Endothelial cell of umbilical vein (primary cell): ENCODE data around the gene SOHLH1. TPM values are rescaled to one million over a fixed set of nuclear protein-coding genes. Genes with fewer than 3 reads are reported as not detected.

Experiments used
- BruUV-seq: library from RNA; stranded (reverse); fragments of 400-500 nt; replicated peaks from 2 replicates; lab custom pipeline; 2021; lab: Mats Ljungman, UMichigan
- CTCF ChIA-PET: fragments of 300-600, 350-600 bp; sonication (Branson Sonifier 250); formaldehyde crosslinking; loops from one replicate; lab custom pipeline; 2021; ENCODE audit warnings: antibody characterized with exemption, inconsistent platforms; lab: Charles Lee
- POLR2A ChIA-PET: fragments of 300-600, 350-600 bp; sonication (Branson Sonifier 250); formaldehyde crosslinking; loops from one replicate; lab custom pipeline; 2021; ENCODE audit warnings: antibody characterized with exemption, inconsistent platforms; lab: Charles Lee
- DNase-seq: peaks from one replicate; pipeline ENCODE4 v3.0.0-alpha.2; 2011; ENCODE audit warnings: low read depth, low spot score
- FAIRE-seq: peaks from 2 replicates; lab custom pipeline; 2011; peaks lifted over from hg19 to GRCh38; lab: Jason Lieb, UNC
- H2AFZ ChIP-seq: 2 replicates; pipeline ENCODE4 v1.6.0; 2012; ENCODE audit warnings: low read depth, low read length, control low read depth, inconsistent platforms
- H3K27ac ChIP-seq: 2 replicates; pipeline ENCODE4 v1.5.1; 2011; ENCODE audit warnings: low read depth, mild to moderate bottlenecking, control low read depth, low read length, moderate library complexity; ENCODE audit not compliant: insufficient read depth
- H3K27me3 ChIP-seq, 2 experiments: 2 replicates each; pipeline versions ENCODE4 v1.6.0 to v1.6.1; 2011; ENCODE audit warnings: low read length in 2 of 2, mixed read lengths in 1 of 2; ENCODE audit not compliant: control insufficient read depth in 2 of 2, insufficient read depth in 2 of 2
- H3K36me3 ChIP-seq, 2 experiments: 2 replicates in 1 of 2; 3 replicates in 1 of 2; pipeline ENCODE4 v1.5.1; 2011; ENCODE audit warnings: low read length in 2 of 2, mild to moderate bottlenecking in 1 of 2, moderate library complexity in 1 of 2; ENCODE audit not compliant: control insufficient read depth in 2 of 2, insufficient read depth in 2 of 2; ENCODE audit errors: extremely low read depth in 1 of 2
- H3K4me1 ChIP-seq: 3 replicates; pipeline ENCODE4 v1.5.1; 2011; ENCODE audit warnings: mild to moderate bottlenecking, low read length; ENCODE audit not compliant: control insufficient read depth, insufficient read depth; ENCODE audit errors: extremely low read depth
- H3K4me2 ChIP-seq: 2 replicates; pipeline ENCODE4 v1.6.1; 2011; ENCODE audit warnings: low read length, control low read depth, mixed read lengths; ENCODE audit not compliant: insufficient read depth
- H3K4me3 ChIP-seq, 3 experiments: fragments of 200-600 bp in 1 of 3; sonication (generic), shearing (Covaris generic) in 1 of 3; replicated peaks in 1 of 3; 2 replicates each; pipeline ENCODE4 v1.5.1; 2011 to 2016; ENCODE audit warnings: control low read depth in 3 of 3, low read length in 3 of 3, mild to moderate bottlenecking in 2 of 3, inconsistent platforms in 1 of 3, low read depth in 1 of 3, moderate library complexity in 1 of 3; ENCODE audit not compliant: insufficient read depth in 1 of 3
- H3K79me2 ChIP-seq: 2 replicates; pipeline ENCODE4 v1.6.0; 2012; ENCODE audit warnings: low read length, inconsistent platforms; ENCODE audit not compliant: control insufficient read depth, insufficient read depth
- H3K9ac ChIP-seq: replicated peaks from 2 replicates; pipeline ENCODE3; 2011; ENCODE audit warnings: low read length, control low read depth; ENCODE audit not compliant: insufficient read depth; ENCODE audit errors: extremely low read depth
- H3K9me1 ChIP-seq: replicated peaks from 3 replicates; pipeline ENCODE4 v1.6.0; 2011; ENCODE audit warnings: mild to moderate bottlenecking, low read length; ENCODE audit not compliant: control insufficient read depth, insufficient read depth; ENCODE audit errors: extremely low read depth
- H3K9me3 ChIP-seq: replicated peaks from 2 replicates; pipeline ENCODE4 v1.5.1; 2012; ENCODE audit warnings: low read length, inconsistent platforms; ENCODE audit not compliant: control insufficient read depth, insufficient read depth
- H4K20me1 ChIP-seq: replicated peaks from 2 replicates; pipeline ENCODE3; 2011; ENCODE audit warnings: mild to moderate bottlenecking, low read length; ENCODE audit not compliant: control insufficient read depth, insufficient read depth; ENCODE audit errors: extremely low read depth
- EZH2 ChIP-seq: IDR thresholded peaks from 2 replicates; pipeline ENCODE4 v1.6.1; 2012; ENCODE audit warnings: borderline replicate concordance, low read depth, mild to moderate bottlenecking, moderate library complexity, low read length, inconsistent platforms; ENCODE audit not compliant: severe bottlenecking
- FOS ChIP-seq: IDR thresholded peaks from 2 replicates; pipeline ENCODE4 v1.6.1; 2011; ENCODE audit warnings: mild to moderate bottlenecking, low read length, moderate library complexity, borderline replicate concordance; ENCODE audit not compliant: insufficient read depth
- GATA2 ChIP-seq: IDR thresholded peaks from 2 replicates; pipeline ENCODE4 v1.7.0; 2011; ENCODE audit warnings: low read depth, mild to moderate bottlenecking, moderate library complexity, mixed read lengths, low read length; ENCODE audit not compliant: insufficient read length, insufficient read depth
- JUN ChIP-seq: IDR thresholded peaks from 2 replicates; pipeline ENCODE4 v1.6.1; 2011; ENCODE audit warnings: borderline replicate concordance, low read depth; ENCODE audit not compliant: insufficient read length, insufficient read depth
- MYC ChIP-seq: IDR thresholded peaks from one replicate; pipeline ENCODE4 v1.6.1; 2011; ENCODE audit warnings: mild to moderate bottlenecking, low read depth, low read length
- POLR2A ChIP-seq: IDR thresholded peaks from 2 replicates; pipeline ENCODE4 v1.6.1; 2012; ENCODE audit warnings: low read depth, mild to moderate bottlenecking, control low read depth, low read length
- POLR2AphosphoS5 ChIP-seq: IDR thresholded peaks from 2 replicates; pipeline ENCODE4 v1.6.1; 2012; ENCODE audit warnings: low read depth, mild to moderate bottlenecking, control low read depth, low read length, moderate library complexity; ENCODE audit not compliant: insufficient read depth
- dilution Hi-C: fragments of 300-500 bp; cut with MboI; formaldehyde crosslinking; loops from one replicate; pipeline ENCODE4 v1.15.0; 2019; ENCODE audit warnings: low sequenced_read_pairs; ENCODE audit not compliant: extremely low pct_ligation_motif_present
- intact Hi-C: fragments of 100-400 bp; cut with micrococcal nuclease; formaldehyde crosslinking; loops from one replicate; pipeline ENCODE4 v1.10.0; 2022
- polyA plus RNA-seq, 4 experiments: library from polyadenylated mRNA; depleted of rRNA in 3 of 4; stranded (reverse) in 3 of 4; unstranded in 1 of 4; fragments of >200 nt; gene quantifications; 2 replicates each; pipeline versions ENCODE4 v1.2.1 to v1.2.3, GENCODE V29; 2011 to 2012; ENCODE audit warnings: missing spikeins in 1 of 4
- total RNA-seq: library from RNA; stranded (reverse); gene quantifications from 2 replicates; pipeline ENCODE4 v1.2.3, GENCODE V29; 2021
- TF ChIP-seq, protein P1 (sequence below), 2 donors: IDR thresholded peaks; 1 replicate in 1 of 2; 2 replicates in 1 of 2; pipeline ENCODE4 v1.5.1; 2011; ENCODE audit warnings: low read length in 2 of 2, mild to moderate bottlenecking in 2 of 2, moderate library complexity in 2 of 2, control low read depth in 1 of 2, inconsistent platforms in 1 of 2, low read depth in 1 of 2; ENCODE audit not compliant: insufficient read depth in 1 of 2; ENCODE audit errors: extremely low read depth in 1 of 2

Gene SOHLH1
- total and polyA plus RNA-seq, 2 donors (not counting 3 experiments of a cell fraction or from before 2014, with no cell fraction given), result not detected

DNA sequence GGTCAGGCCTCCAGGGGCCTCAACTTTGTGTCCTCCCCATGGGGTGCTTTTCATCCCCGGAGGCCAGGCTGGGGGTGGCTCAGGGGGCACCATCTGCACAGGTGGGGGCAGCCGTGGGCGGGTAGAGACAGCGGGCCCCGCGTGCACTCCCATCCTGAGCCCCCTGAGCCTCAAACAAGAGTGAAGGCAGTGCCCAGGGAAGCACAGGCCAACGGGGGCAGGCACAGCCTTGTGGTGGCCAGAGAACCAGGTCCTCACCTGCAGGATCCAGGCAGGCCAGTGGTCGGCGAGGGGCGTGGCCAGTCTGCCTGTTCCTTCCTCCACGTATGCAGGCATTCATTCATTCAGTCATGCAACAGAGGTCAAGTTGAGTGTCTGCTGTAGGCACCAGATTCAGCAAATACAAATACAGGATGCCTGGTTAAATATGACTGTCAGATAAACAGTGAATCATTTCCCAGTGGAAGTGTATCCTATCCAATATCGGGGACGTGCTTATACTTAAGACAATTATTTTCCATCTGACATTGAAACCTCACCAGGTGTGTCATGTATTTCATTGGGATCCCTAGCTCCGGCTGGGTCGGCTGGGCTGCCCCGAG is 25.0 kb upstream of the SOHLH1 start:
- dilution Hi-C loops (no loop called here), intact Hi-C loops (loop anchor here (1.0 to 5.0 kb wide), 2 partner anchors 120 to 238 kb away; partner anchors contain the start of gene UBAC1)
- no peaks in the 10 kb centered on the region for H3K36me3 ChIP-seq
- FAIRE-seq (peak; percentile 96), DNase-seq (peak; percentile 86)
- H3K9ac ChIP-seq, result no peak overlapping the region
- H3K4me2 ChIP-seq, result peak overlapping the region; percentile 23
- H3K4me1 ChIP-seq, result peaks cover 14% of the 10 kb centered on the region
- no peak overlapping the region for H2AFZ ChIP-seq
- peak overlapping the region; percentile 57 for H3K27ac ChIP-seq
- H4K20me1 ChIP-seq, result no peaks in the 10 kb centered on the region
- POLR2A ChIA-PET, result no interaction called here
- H3K79me2 ChIP-seq, result no peaks in the 10 kb centered on the region
- no peaks in the 10 kb centered on the region for H3K9me3 ChIP-seq
- TF ChIP-seq EZH2, result no peak
- TF ChIP-seq POLR2A, result peak; percentile 63
- TF ChIP-seq POLR2AphosphoS5, result peak; percentile 83
- peak; percentile 87 for TF ChIP-seq FOS
- no peak for TF ChIP-seq MYC
- peak; percentile 93 for TF ChIP-seq GATA2
- TF ChIP-seq JUN, result peak; percentile 77
- no peaks in the 10 kb centered on the region for H3K27me3 ChIP-seq
- H3K9me1 ChIP-seq, result no peaks in the 10 kb centered on the region
- CTCF ChIA-PET, result interaction anchor here (1.0 kb wide), 1 partner anchor 24 kb away, joined by 4 read pairs; no protein-coding TSS in a partner anchor
- no peak overlapping the region for H3K4me3 ChIP-seq
- no TSS peak for BruUV-seq

DNA sequence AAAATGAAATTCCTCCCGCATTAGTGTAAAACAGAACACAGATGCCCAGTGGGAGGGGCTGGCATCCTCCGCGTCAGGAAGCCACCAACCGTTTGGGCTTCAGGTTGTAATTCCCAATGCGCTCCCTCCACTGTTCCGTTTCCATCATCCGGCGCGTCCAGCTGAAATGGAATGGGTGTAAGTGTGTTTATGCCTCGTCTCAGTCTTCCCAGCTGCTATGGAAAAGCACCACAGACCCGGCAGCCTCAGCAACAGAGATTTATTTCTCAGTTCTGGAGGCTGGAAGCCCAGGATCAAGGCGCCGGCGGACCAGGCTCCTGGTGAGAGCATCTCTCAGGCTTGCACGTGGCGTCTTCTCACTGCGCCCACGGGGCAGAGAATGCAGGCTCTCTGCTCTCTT is 23.1 kb upstream of the SOHLH1 start:
- TF ChIP-seq, protein P1, sequence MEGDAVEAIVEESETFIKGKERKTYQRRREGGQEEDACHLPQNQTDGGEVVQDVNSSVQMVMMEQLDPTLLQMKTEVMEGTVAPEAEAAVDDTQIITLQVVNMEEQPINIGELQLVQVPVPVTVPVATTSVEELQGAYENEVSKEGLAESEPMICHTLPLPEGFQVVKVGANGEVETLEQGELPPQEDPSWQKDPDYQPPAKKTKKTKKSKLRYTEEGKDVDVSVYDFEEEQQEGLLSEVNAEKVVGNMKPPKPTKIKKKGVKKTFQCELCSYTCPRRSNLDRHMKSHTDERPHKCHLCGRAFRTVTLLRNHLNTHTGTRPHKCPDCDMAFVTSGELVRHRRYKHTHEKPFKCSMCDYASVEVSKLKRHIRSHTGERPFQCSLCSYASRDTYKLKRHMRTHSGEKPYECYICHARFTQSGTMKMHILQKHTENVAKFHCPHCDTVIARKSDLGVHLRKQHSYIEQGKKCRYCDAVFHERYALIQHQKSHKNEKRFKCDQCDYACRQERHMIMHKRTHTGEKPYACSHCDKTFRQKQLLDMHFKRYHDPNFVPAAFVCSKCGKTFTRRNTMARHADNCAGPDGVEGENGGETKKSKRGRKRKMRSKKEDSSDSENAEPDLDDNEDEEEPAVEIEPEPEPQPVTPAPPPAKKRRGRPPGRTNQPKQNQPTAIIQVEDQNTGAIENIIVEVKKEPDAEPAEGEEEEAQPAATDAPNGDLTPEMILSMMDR (IDR thresholded peaks at IDR 0.05; ENCODE audit: extremely low read depth in 1 of 2, insufficient read depth in 1 of 2, low read depth in 1 of 2, low read length in 2 of 2), result no peak
- TF ChIP-seq JUN (no peak), EZH2 (no peak), FOS (no peak), POLR2A (no peak)
- no peaks in the 10 kb centered on the region for H4K20me1 ChIP-seq
- BruUV-seq, result no TSS peak

More for the DNA sequence above, 23.1 kb upstream of the SOHLH1 start:
- Histone ChIP-seq H3K4me3 (no peak overlapping the region), H3K36me3 (no peaks in the 10 kb centered on the region), H3K4me2 (no peak overlapping the region), H3K9me1 (no peaks in the 10 kb centered on the region), H2AFZ (no peak overlapping the region), H3K27me3 (no peaks in the 10 kb centered on the region), H3K9ac (no peak overlapping the region), H3K79me2 (no peaks in the 10 kb centered on the region), H3K9me3 (no peaks in the 10 kb centered on the region), H3K27ac (no peak overlapping the region), H3K4me1 (peaks cover 20% of the 10 kb centered on the region)
- dilution Hi-C loops (no loop called here), intact Hi-C loops (loop anchor here (5.0 kb wide), 1 partner anchor 240 kb away; the partner anchor contains the start of gene UBAC1)
- CTCF ChIA-PET, result no interaction called here
- FAIRE-seq (no peak), DNase-seq (no peak)
- POLR2A ChIA-PET, result no interaction called here
